ENCODE measurements around the gene GPAT3. TPM values are rescaled to one million over a fixed set of nuclear protein-coding genes. Genes with fewer than 3 reads are reported as not detected.
"Not testable (repeated sequence)": the region's sequence is repeated elsewhere in the genome, so short reads cannot be mapped to it uniquely, and the experiment has no call there.

Gene GPAT3
- 10 to 100 TPM in 3 of 4 donors, 1 to 10 TPM in 1; 1.7 to 20.6 (median 18.0) TPM for polyA plus RNA-seq (ENCODE audit: insufficient read length in 4 of 4)

DNA sequence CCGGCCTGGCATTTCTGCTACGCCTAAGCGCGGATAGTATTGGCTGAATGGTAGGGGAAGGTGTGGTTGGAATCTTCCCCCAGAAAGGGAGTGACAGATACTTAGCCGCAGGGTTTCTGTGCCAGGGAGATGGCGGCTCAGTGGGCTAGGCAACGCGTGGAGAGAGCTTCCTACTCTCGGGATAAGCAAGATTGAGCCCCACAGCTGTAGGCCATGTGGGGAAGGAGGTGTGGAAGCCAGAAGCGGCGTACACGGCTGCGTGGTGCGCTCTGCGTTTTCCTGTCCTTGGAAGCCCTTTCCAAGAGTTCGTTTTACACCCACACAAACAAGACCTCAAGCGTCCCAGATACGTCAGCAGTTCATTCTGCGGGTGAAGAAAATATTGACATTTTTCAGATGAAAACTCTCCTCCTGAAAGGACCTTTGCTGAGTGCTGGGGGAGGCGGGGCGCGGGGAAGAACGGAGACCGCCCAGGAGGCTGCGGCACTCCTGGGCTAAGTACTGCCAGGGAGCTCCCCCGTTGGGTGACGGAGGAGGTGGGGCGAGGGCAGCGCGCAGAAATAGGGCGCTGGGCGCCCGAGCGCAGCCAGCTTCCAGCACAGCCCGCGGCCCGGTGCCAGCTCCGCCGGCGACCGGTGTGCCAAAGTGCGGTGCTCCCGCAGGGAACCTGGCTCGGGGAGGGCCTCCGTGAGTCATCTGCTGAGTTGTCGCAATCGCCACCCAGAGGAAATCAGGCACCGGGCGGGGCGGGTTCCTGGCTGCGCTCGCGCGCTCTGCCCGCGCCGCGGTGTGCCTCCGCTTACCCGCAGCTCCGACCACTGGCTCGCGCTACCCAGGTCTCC, at the start of gene GPAT3:
Gene GPAT3 (plus strand): TSS at position 589 of the 842 bp plus-strand sequence. CDS start 515 bp downstream, outside the sequence.
- DNase-seq (ENCODE audit: low read depth in 4 of 4, low spot score in 3 of 4): no peak

DNA sequence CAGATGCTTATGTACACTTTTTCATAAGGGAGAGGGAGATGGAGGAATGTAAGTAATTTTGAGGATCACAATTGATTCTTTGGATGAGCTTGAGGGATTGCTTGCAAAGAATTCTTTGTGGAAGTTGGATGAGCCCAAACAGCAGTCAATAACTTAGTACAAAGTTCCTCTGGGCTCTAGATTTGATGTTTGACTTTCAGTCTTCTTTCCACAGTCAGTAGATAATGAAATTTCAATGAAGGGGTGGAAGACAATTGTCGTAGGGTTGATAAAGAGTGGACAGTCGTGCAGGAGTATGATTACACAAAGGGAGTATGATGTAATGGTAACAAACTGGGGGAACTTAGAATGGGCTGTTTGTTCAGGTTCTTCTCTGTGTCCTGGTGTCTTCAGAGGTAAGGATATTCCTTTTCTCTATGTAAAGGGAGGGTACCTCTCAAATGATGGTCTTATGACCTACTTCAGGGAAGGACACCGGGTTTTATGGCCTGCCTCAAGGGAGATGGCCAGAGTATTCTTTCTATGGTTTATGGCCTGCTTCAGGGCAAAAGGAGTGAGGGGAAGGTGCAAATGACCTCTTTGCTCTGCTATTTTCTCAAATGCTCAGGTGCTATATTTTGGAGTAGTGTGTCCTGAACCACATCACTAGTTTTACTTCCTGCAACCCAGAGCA, 49.3 kb upstream of the GPAT3 start:
- DNase-seq (ENCODE audit: low read depth in 4 of 4, low spot score in 3 of 4): no peak

DNA sequence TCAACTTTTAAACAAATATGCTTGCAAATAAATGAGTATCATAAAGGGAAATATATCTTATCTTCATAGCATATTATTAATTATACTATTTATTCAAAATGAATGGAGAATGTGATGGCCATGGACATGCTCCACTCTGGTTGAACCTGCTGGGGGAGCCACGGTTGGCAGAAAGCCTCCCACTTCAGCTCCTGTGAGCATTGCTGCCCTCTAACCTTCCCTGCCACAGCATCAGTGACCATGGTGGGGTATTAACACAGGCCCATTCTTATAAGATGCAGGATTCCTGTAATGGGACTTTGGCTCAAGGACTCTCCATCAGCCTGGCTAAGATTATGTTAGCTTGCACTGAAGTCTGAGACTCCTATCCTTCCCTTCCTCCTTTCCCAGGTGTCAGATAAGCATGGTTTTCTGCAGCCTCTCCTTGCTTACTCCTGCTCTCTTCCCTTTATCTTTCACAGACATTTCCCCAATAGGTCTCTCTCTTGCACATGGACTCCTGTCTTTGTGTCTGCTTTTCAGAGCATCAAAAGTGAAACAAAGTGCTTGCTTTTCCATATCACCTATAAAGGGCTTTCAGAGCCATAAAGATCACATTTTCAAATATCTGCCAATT, 46.1 kb upstream of the GPAT3 start:
- no peak for DNase-seq (ENCODE audit: low read depth in 4 of 4, low spot score in 3 of 4)

DNA sequence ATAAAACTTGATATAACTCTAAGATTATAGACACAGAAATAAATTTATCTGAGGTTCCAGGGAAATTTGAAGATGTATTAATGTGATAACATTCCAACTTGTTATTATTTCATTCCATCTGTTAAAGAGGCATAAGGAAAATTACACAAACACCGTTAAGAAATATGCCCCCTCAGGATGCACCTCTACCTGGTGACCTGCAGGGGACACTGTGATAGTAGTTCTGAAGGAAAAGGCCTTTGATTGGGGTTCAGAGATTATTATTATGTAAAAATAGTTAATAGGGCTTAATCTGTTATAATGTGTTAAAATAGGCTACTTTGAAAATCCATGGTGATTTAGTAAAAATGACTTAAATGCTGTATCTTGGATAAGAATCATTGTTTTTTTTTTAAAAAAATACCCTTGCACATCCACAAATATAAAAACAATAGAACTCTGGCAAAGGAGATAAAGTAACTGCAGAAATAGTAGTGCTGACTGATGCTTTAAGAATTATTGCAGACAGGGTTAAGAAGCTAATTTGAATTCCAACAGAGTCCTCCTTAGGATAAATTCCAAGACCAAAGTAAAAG, 44.9 kb upstream of the GPAT3 start:
- DNase-seq (ENCODE audit: low read depth in 4 of 4, low spot score in 3 of 4): no peak

DNA sequence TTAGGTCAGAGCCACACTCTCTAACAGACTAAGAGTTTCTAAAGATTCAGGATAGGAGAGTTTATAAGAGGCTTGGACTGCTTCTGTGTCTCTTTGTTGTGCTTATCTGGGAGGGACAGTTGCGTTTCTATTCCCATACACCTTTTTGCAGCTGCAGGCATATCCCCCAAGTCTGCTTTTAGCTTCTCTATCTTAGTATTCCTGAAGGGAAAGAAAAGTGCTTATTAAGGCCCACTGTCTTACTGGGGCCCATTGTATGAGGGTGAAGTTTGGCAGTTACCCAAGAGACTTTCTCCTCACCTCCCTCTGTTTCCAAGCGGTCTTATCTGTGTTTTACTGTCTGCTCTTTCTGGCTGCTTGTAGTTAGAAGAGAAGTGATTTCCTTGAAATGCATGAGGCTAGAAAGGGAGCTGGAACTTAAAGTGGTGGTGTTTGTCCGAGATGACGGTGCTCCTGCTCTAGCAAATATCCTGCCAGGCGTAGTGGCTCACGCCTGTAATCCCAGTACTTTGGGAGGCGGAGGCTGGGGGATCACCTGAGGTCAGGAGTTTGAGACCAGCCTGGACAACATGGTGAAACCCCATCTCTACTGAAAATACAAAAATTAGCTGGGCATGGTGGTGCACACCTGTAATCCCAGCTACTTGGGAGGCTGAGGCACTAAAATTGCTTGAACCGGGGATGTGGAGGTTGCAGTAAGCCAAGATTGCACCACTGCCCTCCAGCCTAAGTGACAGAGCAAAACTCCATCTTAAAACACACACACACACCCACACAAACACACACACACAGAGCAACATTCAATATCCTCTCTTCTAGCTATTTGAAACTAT, 39.6 kb upstream of the GPAT3 start:
- not testable (repeated sequence) for DNase-seq (ENCODE audit: low read depth in 4 of 4, low spot score in 3 of 4)

DNA sequence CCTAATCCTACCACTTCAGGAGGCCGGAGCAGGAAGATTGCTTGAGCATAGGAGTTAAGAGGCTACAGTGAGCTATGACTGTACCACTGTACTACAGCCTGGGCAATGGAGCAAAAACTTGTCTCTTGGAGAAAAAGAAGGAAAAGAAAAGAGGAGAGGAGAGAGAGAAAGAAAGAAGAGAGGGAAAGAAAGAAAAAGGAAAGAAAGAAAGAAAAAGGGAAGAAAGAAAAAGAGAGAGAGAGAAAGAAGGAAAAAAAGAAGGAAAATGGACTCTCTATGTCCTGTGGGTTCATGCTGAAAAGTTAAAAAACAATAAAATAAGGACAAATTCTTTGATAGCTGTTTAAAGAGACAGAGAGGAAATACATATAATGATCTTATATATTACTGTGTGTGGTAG, 37.7 kb upstream of the GPAT3 start:
- DNase-seq (ENCODE audit: low read depth in 4 of 4, low spot score in 3 of 4): no peak

DNA sequence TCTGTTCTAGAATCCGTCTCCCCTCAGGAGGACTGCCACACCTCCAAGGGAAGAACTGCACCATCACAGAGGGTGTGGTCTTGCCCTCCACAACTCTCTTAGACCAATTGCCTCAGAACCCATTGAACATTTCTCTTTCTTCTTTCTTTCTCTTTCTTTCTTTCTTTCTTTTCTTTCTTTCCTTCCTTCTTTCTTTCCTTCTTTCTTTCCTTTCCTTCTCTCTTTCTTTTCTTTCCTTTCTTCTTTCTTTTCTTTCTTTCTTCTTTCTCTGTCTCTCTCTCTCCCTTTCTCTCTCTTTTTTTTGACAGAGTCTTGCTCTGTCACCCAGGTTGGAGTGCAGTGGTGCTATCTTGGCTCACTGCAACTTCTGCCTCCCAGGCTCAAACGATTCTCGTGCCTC, 34.2 kb upstream of the GPAT3 start:
- not testable (repeated sequence) for DNase-seq (ENCODE audit: low read depth in 4 of 4, low spot score in 3 of 4)

DNA sequence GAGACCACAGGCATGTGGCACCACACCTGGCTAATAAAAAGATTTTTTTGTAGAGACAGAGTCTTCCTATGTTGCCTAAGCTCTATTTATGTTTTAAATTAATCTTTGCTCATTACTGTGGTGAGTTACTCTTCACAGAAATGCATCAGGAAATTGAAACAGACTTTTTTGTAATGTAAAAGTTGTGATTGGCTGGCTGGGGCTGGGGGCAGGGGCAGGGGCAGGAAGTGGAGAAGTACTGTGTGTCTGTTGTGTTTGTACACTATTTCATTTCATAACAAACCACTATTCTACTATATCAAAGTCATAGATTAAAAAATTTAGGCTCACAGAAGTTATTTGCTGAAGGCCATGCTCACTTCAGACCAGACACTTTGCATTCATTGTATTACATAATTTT, 31.9 kb upstream of the GPAT3 start:
- DNase-seq (ENCODE audit: low read depth in 4 of 4, low spot score in 3 of 4): no peak

DNA sequence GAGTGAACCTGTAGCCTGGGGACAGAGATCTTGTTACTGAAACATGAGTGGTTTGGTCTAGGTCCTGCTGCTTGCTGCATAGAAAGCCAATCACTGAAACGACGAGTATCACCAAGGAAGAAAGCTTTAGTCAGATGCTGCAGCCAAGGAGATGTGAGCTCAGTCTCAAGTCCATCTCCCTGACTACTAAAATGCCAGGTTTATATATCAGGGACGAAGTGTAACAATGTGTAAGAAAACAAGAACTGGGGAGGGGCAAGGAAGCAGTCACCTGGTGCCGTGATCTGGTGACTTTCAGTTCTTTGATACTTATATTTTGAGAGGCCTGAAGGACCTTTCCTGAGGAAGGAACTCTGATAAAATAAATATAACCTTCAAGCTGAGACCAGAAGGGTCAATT, 31.4 kb upstream of the GPAT3 start:
- no peak for DNase-seq (ENCODE audit: low read depth in 4 of 4, low spot score in 3 of 4)

DNA sequence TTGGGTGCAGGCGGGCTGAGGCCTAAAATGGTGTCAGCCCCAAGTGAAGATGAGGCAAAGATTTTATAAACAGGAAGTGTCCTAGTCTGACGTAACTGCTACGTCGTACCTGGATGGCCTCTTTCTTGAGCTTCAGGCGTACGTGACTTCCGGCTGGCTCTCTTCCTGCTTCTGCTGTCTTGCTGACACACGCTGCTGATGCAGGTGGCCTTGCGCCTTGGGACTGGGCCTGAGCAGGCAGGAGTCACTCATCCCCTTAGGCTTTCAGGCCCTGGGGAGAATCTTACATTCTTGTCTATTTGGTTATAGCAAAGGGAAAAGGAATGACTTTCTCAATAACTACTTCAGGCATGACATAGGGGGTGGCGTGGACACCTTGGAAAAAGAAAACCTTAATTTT, 30.9 kb upstream of the GPAT3 start:
- DNase-seq (ENCODE audit: low read depth in 4 of 4, low spot score in 3 of 4): no peak

DNA sequence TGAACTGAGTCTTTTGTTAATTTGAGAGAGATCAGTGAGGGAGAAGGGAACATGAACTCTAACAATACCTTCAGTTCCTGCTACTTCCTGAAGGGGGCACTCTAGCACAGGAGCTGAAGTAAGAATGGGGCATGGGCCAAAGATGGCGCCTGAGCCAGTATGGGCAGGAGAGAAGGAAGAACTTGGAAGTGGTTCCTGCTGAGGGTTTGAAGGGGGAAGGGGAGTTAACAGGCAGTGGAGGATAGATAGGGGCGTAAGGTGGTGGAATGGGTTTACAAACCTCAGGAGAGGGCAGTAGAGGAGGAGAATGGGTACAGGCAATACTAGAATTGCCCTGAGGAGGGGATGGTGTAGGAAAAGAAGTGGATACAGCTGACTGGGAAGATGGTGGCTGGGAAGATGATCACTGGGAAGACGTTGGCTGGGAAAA, 26.7 kb upstream of the GPAT3 start:
- DNase-seq (ENCODE audit: low read depth in 4 of 4, low spot score in 3 of 4): not testable (repeated sequence)

DNA sequence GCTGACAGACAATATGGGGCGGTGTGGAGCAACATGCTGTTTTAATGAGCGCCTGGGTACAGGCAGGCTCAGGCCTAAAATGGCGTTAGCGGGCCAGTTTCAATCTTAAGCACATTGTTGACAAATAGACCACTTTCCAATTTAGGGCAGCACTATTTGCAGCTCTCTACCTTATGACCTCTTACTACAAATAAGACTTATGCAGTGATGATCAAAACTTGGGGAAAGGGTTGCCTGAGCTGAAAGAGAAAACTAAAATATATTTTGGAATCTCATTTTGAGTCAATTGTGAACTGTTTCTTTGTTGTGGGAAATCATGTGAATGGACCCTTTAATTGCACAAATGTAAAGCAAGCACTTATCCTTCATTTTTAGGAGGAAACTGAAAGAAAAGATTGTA, 25.5 kb upstream of the GPAT3 start:
- no peak for DNase-seq (ENCODE audit: low read depth in 4 of 4, low spot score in 3 of 4)

DNA sequence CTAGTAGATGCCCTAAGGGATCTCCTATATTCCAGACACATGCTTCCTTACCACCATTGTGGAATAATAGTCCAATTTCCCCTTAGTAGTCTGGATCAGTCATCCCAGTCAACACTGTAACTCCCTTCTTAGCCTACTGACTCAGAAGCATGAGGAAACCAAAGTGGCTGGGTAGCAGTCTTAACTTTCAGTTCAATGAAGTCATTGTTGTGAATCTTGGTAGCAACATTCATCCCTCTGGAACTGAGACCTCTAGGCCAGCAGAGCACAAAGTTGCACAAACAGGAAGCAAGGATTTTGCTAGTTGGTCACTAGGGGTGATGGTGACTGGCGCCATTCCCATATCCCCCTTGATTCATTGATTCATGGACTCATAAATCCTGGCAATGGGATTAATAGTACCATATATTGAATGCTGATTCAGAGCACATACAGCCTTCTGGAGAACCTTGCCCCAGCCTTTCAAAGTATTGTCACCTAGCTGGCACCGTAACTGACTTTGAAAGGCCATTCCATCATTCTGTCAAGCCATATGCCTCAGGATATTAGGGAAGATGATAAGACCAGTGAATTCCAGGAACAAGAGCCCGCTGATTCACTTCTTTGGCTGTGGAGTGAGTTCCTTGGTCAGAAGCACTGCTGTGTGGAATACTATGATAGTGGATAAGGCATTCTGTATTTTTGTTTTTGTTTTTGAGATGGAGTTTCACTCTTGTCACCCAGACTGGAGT, 19.7 kb upstream of the GPAT3 start:
- no peak for DNase-seq (ENCODE audit: low read depth in 4 of 4, low spot score in 3 of 4)

DNA sequence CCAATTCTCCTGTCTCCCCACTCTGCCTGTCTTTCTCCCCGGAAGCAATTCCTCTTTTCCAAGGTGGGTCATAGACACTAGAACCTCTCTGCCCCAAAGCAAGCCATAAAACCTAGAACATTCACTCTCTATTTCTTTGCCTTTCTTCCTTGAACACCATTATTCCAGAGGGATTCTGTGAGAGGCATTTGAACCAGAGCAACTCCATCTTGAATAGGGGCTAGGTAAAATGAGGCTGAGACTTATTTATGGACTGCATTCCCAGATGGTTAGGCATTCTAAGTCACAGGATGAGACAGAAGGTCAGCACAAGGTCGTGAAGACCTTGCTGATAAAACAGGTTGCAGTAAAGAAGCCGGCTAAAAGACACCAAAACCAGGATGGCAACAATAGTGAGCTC, 13.7 kb upstream of the GPAT3 start:
- no peak for DNase-seq (ENCODE audit: low read depth in 4 of 4, low spot score in 3 of 4)

DNA sequence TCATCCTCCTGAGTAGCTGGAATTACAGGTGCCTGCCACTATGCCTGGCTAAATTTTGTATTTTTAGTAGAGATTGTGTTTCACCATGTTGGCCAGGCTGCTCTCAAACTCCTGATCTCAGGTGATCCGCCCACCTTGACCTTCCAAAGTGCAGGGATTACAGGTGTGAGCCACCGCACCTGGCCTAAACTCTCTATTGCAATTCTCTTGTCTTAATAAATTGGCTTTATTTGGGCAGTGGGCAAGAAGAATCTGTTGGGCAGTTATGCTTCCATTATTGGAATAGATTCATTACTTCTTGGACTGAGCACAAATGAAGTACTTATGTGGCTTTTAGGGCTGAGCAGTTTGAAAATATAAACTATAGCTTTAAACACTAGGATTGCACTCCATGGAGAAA, 8.2 kb upstream of the GPAT3 start:
- no peak for DNase-seq (ENCODE audit: low read depth in 4 of 4, low spot score in 3 of 4)

DNA sequence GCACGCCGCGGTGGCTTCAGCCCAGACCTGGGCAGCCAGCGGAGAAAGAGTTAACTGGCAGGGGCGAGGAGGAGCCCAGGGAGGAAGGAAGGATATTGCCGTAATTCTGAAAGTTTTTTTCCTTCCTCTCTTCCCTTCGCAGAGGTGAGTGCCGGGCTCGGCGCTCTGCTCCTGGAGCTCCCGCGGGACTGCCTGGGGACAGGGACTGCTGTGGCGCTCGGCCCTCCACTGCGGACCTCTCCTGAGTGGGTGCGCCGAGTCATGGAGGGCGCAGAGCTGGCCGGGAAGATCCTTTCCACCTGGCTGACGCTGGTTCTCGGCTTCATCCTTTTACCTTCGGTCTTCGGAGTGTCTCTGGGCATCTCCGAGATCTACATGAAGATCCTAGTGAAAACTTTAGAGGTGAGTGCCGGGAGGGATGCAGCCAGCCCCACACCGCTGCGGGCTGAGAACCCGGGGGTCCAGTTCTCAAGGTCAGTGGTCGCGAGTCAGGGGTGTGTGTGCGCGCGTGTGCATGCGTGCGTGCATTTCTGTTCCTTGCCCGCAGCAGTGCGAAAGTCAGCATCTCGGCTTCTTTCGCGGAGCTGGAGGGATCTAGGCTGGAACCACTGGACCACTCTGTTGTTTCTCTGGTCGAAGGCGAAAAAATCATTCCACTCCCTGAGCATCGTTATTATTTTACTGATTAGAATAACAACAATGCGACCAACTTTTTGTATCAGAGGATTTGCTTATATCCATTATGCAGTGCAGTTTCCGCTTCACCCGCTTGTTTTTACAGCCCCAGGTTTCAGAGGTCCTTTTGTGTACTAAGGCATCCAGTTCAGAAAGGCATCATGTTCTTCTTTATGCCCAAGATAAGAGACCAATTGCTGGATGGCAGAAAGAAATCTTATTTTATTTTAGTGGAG, 709 bp downstream of the GPAT3 start:
- no peak for DNase-seq (ENCODE audit: low read depth in 4 of 4, low spot score in 3 of 4)

DNA sequence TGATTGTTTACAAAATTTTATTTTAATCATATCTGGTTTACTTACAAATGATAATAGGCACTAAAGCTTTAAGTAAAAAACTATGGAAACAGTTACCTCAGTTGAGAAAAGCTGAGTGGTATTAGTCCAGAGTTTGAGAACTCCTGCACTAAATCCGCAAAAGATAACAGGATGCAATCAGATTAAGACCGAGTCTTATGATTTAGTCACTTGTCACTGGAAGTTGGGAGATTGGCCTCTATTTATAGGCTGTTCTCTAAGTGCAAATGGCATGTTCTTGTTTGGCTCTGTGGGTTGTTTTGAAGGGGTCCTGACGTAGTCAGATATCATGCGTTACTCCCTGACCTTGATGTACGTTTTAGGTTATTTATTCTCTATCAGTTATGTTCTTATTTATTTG, 6.3 kb downstream of the GPAT3 start:
- no peak for DNase-seq (ENCODE audit: low read depth in 4 of 4, low spot score in 3 of 4)

DNA sequence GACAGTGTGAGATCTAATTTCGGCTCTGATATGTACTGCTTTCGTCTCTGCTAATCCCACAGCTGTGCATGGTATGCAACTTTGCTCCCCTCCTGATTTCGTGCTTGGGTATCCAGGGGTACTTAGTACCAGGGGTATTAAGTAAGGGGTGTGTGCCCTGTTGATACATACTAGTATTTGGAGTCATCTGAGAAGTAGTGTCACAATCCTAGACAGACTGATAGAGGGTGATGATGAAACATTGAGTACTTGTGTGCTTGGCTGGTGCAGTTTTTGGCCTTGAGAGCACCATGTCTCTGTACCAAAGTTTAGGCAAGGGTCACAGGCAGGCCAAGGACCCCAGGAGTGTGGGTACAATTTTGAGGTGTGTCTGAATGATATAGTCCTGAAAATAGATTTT, 10.9 kb downstream of the GPAT3 start:
- DNase-seq (ENCODE audit: low read depth in 4 of 4, low spot score in 3 of 4): no peak

All from left renal pelvis (tissue), 4 donors.